Melanocyte of skin (primary cell): Measurements from ENCODE around the gene FNDC10. TPM values are rescaled to one million over a fixed set of nuclear protein-coding genes. Genes with fewer than 3 reads are reported as not detected.

Experiments
- total RNA-seq, 2 donors: library from RNA; depleted of rRNA; stranded (reverse); fragments of >200 nt; gene quantifications; 2 replicates each; pipeline ENCODE4 v1.2.3, GENCODE V29; 2012

Gene FNDC10
- 10 to 100 TPM in 1 of 2 donors, 1 to 10 TPM in 1; 7.3 to 20.0 TPM for total RNA-seq

GRCh38 chr1:1599935-1600860, at the start of gene FNDC10:
FNDC10 (minus strand) TSS chr1:1600135; CDS start chr1:1600015, 120 bp downstream.

GRCh38 chr1:1631782-1632420, 32.0 kb upstream of the FNDC10 start, which contains the start of gene MMP23B:
MMP23B (plus strand) TSS chr1:1632173; CDS start chr1:1632219, 46 bp downstream.

GRCh38 chr1:1615256-1616044, 15.5 kb upstream of the FNDC10 start, which contains the start of gene MIB2:
MIB2 (plus strand) TSS chr1:1615500; CDS start chr1:1623453, 7,953 bp downstream.

GRCh38 chr1:1574721-1575537, 25.0 kb downstream of the FNDC10 start, which contains the start of gene SSU72:
SSU72 (minus strand) TSS chr1:1574863; CDS start chr1:1574557, 306 bp downstream.

Other genes starting within 250 kb of the FNDC10 start
- under 1 TPM in 1 of 2 donors, not detected in 1; 0.33 TPM for gene MXRA8, start 241.6 kb downstream of the FNDC10 start, total RNA-seq
- 100 to 1,000 TPM; 117 to 140 TPM for gene AURKAIP1, start 224.9 kb downstream of the FNDC10 start, total RNA-seq
- gene CCNL2, start 200.8 kb downstream of the FNDC10 start, total RNA-seq = 10 to 100 TPM; 63.9 to 72.3 TPM
- gene MRPL20, start 192.8 kb downstream of the FNDC10 start, total RNA-seq = 100 to 1,000 TPM in 1 of 2 donors, 10 to 100 TPM in 1; 57.5 to 103 TPM
- gene ANKRD65, start 178.9 kb downstream of the FNDC10 start, total RNA-seq = under 1 TPM in 1 of 2 donors, not detected in 1; under 0.01 TPM
- gene VWA1, start 164.4 kb downstream of the FNDC10 start, total RNA-seq = 1 to 10 TPM; 2.4 to 4.3 TPM
- gene ATAD3C, start 150.4 kb downstream of the FNDC10 start, total RNA-seq = not detected
- gene ATAD3B, start 128.4 kb downstream of the FNDC10 start, total RNA-seq = 10 to 100 TPM; 22.4 to 33.6 TPM
- 10 to 100 TPM; 32.0 to 42.0 TPM for gene ATAD3A, start 88.0 kb downstream of the FNDC10 start, total RNA-seq
- gene TMEM240, start 59.5 kb downstream of the FNDC10 start, total RNA-seq = 1 to 10 TPM; 2.1 to 4.7 TPM
- gene SSU72, start 25.3 kb downstream of the FNDC10 start, total RNA-seq = 100 to 1,000 TPM; 141 to 177 TPM
- gene MIB2, start 15.4 kb upstream of the FNDC10 start, total RNA-seq = 10 to 100 TPM; 32.6 to 51.6 TPM
- gene MMP23B, start 32.0 kb upstream of the FNDC10 start, total RNA-seq = under 1 TPM; under 0.01 to 0.34 TPM
- 1 to 10 TPM; 4.1 to 6.0 TPM for gene CDK11B, start 58.9 kb upstream of the FNDC10 start, total RNA-seq
- gene SLC35E2B, start 92.7 kb upstream of the FNDC10 start, total RNA-seq = 10 to 100 TPM; 17.0 to 27.5 TPM
- gene CDK11A, start 124.2 kb upstream of the FNDC10 start, total RNA-seq = 10 to 100 TPM in 1 of 2 donors, 1 to 10 TPM in 1; 8.3 to 10.3 TPM
- 10 to 100 TPM; 62.6 to 73.3 TPM for gene NADK, start 178.3 kb upstream of the FNDC10 start, total RNA-seq